GM12865 (cell line): ENCODE data around the gene DNMT3A.

Experiments used
- DNase-seq: peaks from one replicate; pipeline ENCODE4 v3.0.0; 2010; ENCODE audit warnings: low read depth
- H3K4me3 ChIP-seq: 2 replicates; pipeline ENCODE4 v1.5.1; 2011; ENCODE audit warnings: mild to moderate bottlenecking, low read depth, low read length, control low read depth
- TF ChIP-seq, protein P1 (sequence below): IDR thresholded peaks from 2 replicates; pipeline ENCODE4 v1.5.1; 2011; ENCODE audit warnings: low read length, control low read depth, low read depth, inconsistent platforms; ENCODE audit not compliant: insufficient read depth; ENCODE audit errors: missing control alignments

DNMT3A gene

DNA sequence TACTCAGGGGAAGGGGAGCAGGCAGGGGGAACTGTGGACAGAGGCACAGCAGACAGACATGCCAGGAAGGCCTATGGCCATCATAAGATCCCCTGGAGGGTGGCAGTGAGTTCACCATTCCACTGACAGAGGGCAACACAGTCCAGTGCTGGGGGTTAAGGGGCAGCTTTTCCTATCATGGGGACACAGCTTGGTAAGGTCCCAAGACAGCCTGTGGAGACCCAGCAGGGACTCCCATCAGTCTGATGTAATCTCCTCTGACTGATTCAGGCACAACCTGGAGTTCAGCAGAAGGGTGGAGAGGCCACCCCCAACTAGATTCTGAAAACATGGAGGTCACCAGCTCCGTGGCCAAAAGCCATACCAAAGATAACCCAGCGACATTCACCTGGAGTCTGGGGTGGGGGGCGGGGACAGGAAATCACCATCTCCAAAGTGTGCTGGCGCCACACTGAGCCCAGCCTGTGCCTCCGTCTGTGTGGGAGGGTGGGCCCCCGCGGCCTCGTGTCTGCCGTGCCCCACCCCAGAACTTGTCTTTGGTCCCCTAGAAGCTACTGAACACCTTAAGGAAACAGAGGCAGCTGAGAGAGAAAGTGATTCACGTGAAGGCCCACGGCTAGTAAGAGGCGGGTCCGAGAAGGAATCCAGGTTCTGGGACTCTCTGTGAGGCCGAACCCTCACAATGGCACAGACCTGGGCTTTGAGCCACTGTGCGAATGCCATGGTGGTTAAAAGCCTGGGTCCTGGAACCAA is 28.6 kb downstream of the DNMT3A start:
- no peak for DNase-seq
- TF ChIP-seq, protein P1, sequence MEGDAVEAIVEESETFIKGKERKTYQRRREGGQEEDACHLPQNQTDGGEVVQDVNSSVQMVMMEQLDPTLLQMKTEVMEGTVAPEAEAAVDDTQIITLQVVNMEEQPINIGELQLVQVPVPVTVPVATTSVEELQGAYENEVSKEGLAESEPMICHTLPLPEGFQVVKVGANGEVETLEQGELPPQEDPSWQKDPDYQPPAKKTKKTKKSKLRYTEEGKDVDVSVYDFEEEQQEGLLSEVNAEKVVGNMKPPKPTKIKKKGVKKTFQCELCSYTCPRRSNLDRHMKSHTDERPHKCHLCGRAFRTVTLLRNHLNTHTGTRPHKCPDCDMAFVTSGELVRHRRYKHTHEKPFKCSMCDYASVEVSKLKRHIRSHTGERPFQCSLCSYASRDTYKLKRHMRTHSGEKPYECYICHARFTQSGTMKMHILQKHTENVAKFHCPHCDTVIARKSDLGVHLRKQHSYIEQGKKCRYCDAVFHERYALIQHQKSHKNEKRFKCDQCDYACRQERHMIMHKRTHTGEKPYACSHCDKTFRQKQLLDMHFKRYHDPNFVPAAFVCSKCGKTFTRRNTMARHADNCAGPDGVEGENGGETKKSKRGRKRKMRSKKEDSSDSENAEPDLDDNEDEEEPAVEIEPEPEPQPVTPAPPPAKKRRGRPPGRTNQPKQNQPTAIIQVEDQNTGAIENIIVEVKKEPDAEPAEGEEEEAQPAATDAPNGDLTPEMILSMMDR, result no peak
- no peak overlapping the region for H3K4me3 ChIP-seq

DNA sequence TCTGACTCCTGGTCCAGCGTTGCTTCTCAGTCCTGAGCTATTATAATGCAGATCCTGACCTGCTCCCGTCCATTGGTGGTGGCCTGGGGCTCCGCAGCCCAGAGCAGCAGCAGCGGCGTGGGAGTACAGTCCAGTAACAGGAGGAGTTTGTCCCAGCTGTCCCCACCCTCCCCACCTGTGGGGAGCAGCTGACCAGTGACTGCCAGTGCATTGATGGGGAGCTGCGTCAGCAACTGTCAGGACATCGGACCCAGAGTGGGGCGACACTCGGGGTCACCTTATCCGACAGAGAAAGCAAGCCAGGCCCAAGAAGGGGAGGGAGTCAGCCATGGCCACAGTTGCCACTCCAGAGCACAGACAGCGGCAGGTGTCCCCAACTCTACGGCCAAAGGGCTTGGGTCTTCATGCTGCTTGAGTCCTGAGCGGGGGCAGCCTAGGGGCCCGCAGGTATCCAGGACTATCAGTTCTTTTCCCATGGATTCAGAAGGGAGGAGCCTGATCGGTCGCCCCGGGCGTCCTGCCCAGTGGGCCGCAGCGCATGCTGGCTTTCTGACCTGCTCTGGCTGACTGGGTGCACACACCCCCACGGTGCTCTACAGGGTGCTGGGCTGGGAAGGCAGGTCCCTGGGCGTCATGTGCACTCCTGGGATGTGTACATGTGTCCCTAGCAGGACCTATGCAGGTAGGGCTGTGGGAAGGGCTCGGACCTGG is 29.7 kb downstream of the DNMT3A start:
- H3K4me3 ChIP-seq, result no peak overlapping the region
- DNase-seq, result no peak

DNA sequence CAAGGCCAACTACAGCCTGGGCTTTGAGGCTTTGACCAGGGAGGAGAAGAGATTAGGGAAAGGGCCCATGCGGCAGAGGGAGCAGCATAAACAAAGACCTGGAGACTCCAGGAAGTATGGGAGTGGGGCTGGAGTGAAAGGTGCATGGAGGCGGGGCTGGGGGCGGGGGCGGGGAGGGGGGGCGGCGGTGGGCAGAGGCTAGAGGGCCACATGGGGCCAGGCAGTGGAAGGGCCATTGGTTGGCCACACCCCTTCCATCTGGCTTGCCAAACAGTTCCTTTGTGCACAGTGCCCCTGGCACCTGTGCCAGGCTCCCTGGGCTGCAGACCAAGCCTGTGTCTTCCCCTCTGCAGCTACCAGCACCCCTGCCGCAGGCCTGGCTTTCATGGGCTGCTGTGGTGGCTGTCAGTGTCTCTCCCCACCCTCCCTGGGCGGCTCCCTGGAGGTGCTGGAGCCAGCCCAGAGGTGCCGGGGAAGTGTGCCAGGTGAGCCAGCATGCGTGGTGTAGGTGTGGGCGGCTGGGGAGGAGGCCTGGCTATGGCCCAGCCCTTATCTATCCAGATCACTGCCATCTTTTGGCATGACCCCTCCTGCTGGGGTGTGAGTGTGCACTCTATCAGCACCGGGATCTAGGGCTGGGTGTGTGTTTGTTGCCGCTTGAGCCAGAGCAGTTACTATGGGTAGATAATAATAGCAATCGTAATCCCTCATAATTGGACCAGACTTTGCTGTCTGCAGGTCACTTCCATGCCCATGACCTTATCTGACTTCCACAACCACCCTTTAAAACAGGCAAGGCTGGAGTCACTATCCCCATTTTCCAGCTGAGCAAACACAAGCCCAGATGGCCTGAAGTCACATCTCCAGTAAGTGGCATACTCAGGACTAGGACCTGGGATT is 30.5 kb downstream of the DNMT3A start:
- TF ChIP-seq, protein P1, result no peak
- no peak for DNase-seq
- H3K4me3 ChIP-seq, result no peak overlapping the region

More for the DNA sequence above, 29.7 kb downstream of the DNMT3A start:
- TF ChIP-seq, protein P1, result no peak

DNA sequence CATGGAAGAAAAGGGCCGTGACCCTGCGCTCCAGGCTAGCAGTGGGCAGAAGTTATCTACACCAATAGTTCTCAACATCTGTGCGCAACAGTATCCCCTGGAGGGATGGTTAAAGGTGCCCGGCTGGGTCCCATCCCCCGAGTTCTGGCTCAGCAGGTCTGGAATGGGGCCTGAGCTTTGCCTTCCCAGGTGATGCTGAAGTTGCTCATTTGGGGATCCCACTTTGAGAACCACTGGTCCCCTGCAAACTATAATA is 31.1 kb downstream of the DNMT3A start:
- TF ChIP-seq, protein P1, result no peak
- H3K4me3 ChIP-seq, result no peak overlapping the region
- no peak for DNase-seq

DNA sequence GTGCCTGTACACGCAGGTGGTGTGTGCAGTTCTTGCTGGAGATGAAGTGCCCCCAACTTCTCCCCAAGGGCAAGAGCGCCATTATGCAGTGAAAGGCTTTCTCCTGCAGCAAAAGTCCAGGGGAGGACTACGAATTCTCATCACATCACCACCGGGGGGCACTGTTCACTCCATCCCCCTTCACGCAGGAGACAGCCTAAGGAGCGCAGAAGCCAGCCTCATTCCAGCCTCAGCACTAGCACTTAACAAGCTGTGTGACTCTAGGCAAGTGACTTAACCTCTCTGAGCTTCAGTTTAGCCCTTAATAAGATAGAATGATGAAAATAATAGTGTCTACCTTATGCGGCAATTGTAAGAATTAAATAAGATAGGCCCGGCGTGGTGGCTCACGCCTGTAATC is 32.3 kb downstream of the DNMT3A start:
- TF ChIP-seq, protein P1, result peak; percentile 48
- no peak overlapping the region for H3K4me3 ChIP-seq
- peak; percentile 68 for DNase-seq

DNA sequence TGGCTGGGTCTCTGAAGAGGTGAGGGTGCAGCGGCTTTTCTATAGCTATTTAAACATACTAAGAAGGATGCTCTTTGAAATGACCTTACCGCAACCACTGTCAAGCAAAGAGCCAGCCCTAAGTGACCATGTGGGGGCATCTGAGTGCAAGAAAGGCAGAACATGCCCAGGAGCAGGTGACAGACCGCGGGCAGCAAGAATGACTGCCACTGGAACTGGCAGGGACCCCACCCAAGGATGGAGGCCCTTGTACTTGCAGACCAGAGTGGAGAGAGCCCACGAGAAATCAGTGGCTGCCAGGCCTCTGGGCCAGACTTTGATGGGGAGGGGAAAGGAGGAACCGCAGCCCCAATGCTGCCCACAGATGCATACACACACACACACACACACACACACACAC is 33.1 kb downstream of the DNMT3A start:
- no peak for DNase-seq
- TF ChIP-seq, protein P1, result no peak
- H3K4me3 ChIP-seq, result no peak overlapping the region
